ENCODE results near the gene UCK1. TPM values are rescaled to one million over a fixed set of nuclear protein-coding genes. Genes with fewer than 3 reads are reported as not detected.

UCK1 gene
- total and polyA plus RNA-seq, 8 donors: 9.9 to 143 (median 31.6) TPM

GRCh38 chr9:131524665-131525315 is 6.3 kb downstream of the UCK1 start:
- TF ChIP-seq, protein P1, sequence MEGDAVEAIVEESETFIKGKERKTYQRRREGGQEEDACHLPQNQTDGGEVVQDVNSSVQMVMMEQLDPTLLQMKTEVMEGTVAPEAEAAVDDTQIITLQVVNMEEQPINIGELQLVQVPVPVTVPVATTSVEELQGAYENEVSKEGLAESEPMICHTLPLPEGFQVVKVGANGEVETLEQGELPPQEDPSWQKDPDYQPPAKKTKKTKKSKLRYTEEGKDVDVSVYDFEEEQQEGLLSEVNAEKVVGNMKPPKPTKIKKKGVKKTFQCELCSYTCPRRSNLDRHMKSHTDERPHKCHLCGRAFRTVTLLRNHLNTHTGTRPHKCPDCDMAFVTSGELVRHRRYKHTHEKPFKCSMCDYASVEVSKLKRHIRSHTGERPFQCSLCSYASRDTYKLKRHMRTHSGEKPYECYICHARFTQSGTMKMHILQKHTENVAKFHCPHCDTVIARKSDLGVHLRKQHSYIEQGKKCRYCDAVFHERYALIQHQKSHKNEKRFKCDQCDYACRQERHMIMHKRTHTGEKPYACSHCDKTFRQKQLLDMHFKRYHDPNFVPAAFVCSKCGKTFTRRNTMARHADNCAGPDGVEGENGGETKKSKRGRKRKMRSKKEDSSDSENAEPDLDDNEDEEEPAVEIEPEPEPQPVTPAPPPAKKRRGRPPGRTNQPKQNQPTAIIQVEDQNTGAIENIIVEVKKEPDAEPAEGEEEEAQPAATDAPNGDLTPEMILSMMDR (IDR thresholded peaks at IDR 0.05): no peak
- TF ChIP-seq POLR2A (IDR thresholded peaks at IDR 0.05) (no peak), EP300 (IDR thresholded peaks at IDR 0.05) (no peak), POLR2AphosphoS5 (IDR thresholded peaks at IDR 0.05) (no peak)
- no peak for DNase-seq
- Histone ChIP-seq H3K36me3 (peaks cover 74 to 100% (median 100%) of the 10 kb centered on the region in 4 donors), H3K27ac (no peak overlapping the region), H3K4me1 (peaks cover 2 to 7% (median 4%) of the 10 kb centered on the region in 4 donors), H3K4me3 (no peak overlapping the region), H3K9me3 (no peaks in the 10 kb centered on the region), H3K27me3 (no peaks in the 10 kb centered on the region)
- 86 to 91% (median 90%) methylated on average over 22 to 23 of the region's 23 CpGs for WGBS, 5 donors
- intact Hi-C loops (cut with DNase I; ENCODE audit: low total_unique reads): no loop called here

GRCh38 chr9:131523451-131524435 is 7.3 kb downstream of the UCK1 start:
- Histone ChIP-seq H3K4me1 (no peaks in the 10 kb centered on the region), H3K27ac (no peak overlapping the region), H3K27me3 (no peaks in the 10 kb centered on the region), H3K9me3 (no peaks in the 10 kb centered on the region), H3K4me3 (no peak overlapping the region), H3K36me3 (peaks cover 75 to 100% (median 100%) of the 10 kb centered on the region in 4 donors)
- WGBS, 5 donors: 81 to 86% (median 83%) methylated on average over 20 to 29 of the region's 29 CpGs
- TF ChIP-seq, protein P1 (IDR thresholded peaks at IDR 0.05): no peak
- TF ChIP-seq EP300 (IDR thresholded peaks at IDR 0.05) (no peak), POLR2A (IDR thresholded peaks at IDR 0.05) (no peak), POLR2AphosphoS5 (IDR thresholded peaks at IDR 0.05) (no peak)
- intact Hi-C loops (cut with DNase I; ENCODE audit: low total_unique reads): no loop called here
- no peak for DNase-seq

DNA sequence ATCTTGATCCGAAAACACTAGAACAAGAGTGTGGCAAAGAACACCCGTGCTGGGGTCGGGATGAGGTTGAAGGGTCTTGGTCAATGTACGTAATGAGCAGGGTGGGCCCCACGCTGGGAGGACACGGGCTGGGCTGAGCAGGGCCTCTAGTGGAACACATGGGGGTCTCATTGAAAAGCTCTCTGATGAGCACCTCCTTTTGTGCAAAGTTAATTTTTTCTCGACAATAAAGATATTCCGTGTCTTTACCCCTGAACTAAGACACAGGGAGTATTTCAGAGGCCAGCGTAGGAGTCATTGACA is 8.0 kb downstream of the UCK1 start:
- intact Hi-C loops (cut with DNase I; ENCODE audit: low total_unique reads): no loop called here
- TF ChIP-seq POLR2AphosphoS5 (IDR thresholded peaks at IDR 0.05) (no peak), EP300 (IDR thresholded peaks at IDR 0.05) (no peak), POLR2A (IDR thresholded peaks at IDR 0.05) (no peak)
- TF ChIP-seq, protein P1 (IDR thresholded peaks at IDR 0.05): no peak
- no peak for DNase-seq
- 83 to 92% (median 90%) methylated on average over 9 of the region's 9 CpGs for WGBS, 5 donors
- Histone ChIP-seq H3K27ac (no peak overlapping the region), H3K27me3 (no peaks in the 10 kb centered on the region), H3K36me3 (peaks cover 76 to 100% (median 100%) of the 10 kb centered on the region in 4 donors), H3K4me3 (no peak overlapping the region), H3K4me1 (peaks cover 0 to 5% (median 0%) of the 10 kb centered on the region in 4 donors), H3K9me3 (no peaks in the 10 kb centered on the region)

GRCh38 chr9:131522257-131523085 is 8.6 kb downstream of the UCK1 start:
- TF ChIP-seq, protein P1 (IDR thresholded peaks at IDR 0.05): no peak
- TF ChIP-seq POLR2AphosphoS5 (IDR thresholded peaks at IDR 0.05): no peak
- TF ChIP-seq EP300 (IDR thresholded peaks at IDR 0.05): no peak
- TF ChIP-seq POLR2A (IDR thresholded peaks at IDR 0.05): no peak
- peaks cover 0 to 10% (median 0%) of the 10 kb centered on the region in 4 donors for H3K4me1 ChIP-seq
- no peak for DNase-seq
- intact Hi-C loops (cut with DNase I; ENCODE audit: low total_unique reads): no loop called here
- no peaks in the 10 kb centered on the region for H3K27me3 ChIP-seq
- no peak overlapping the region for H3K27ac ChIP-seq
- no peaks in the 10 kb centered on the region for H3K9me3 ChIP-seq
- peaks cover 73 to 100% (median 99%) of the 10 kb centered on the region in 4 donors for H3K36me3 ChIP-seq
- no peak overlapping the region for H3K4me3 ChIP-seq
- 89 to 92% (median 90%) methylated on average over 29 of the region's 29 CpGs for WGBS, 5 donors

Measured in stomach (tissue), 9 donors.